Measurements from ENCODE around the gene DAAM2. TPM values are rescaled to one million over a fixed set of nuclear protein-coding genes. Genes with fewer than 3 reads are reported as not detected.

DAAM2 gene
- polyA plus RNA-seq, 1 experiment, result 60.6 TPM

- Histone ChIP-seq H3K27me3 (ENCODE audit: control insufficient read depth, insufficient read depth, low read length) (no peaks in the 10 kb centered on the region), H3K4me3 (ENCODE audit: low read depth, low read length) (no peak overlapping the region), H3K36me3 (ENCODE audit: control insufficient read depth, insufficient read depth, low read length) (peaks cover 24% of the 10 kb centered on the region)
- POLR2A ChIA-PET, result no interaction called here
- DNase-seq (ENCODE audit: low read depth), result no peak
- CTCF ChIA-PET, result interaction anchor here (0.6 kb wide), 1 partner anchor 197 kb away, joined by 3 read pairs; no protein-coding TSS in a partner anchor
- TF ChIP-seq CTCF (IDR thresholded peaks at IDR 0.05; ENCODE audit: insufficient read depth, low read depth, low read length), result no peak
Measured at GRCh38 chr6:39896701-39897100, 104.5 kb downstream of the DAAM2 start.

GRCh38 chr6:39897698-39898097 is 105.5 kb downstream of the DAAM2 start:
- ChIA-PET POLR2A (interaction anchor here (0.6 kb wide), 1 partner anchor 15 kb away, joined by 6 read pairs; no protein-coding TSS in a partner anchor), CTCF (no interaction called here)
- Histone ChIP-seq H3K36me3 (ENCODE audit: control insufficient read depth, insufficient read depth, low read length) (peaks cover 29% of the 10 kb centered on the region), H3K27me3 (ENCODE audit: control insufficient read depth, insufficient read depth, low read length) (no peaks in the 10 kb centered on the region), H3K4me3 (ENCODE audit: low read depth, low read length) (no peak overlapping the region)
- DNase-seq (ENCODE audit: low read depth), result no peak
- no peak for TF ChIP-seq CTCF (IDR thresholded peaks at IDR 0.05; ENCODE audit: insufficient read depth, low read depth, low read length)

DNA sequence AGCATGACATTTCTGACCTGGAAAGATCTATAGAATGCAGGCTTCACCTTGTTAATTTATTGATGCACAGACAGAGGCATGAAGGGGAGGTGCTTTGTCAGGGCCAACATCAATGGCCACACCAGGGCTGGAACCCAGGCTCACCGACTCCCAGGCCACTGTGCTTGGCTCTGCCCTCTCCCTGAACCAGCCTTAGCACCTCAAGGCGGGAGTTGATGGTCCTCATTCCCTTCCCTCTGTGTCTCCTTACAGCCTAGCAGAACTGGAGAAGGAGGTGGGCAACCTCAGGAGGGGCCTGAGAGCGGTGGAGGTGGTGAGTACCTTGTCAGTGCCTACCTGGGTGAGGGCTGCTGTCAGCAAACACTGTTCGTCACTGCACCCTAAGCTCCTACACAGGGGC is 106.4 kb downstream of the DAAM2 start:
- DNase-seq (ENCODE audit: low read depth), result no peak
- CTCF ChIA-PET, result interaction anchor here (0.6 kb wide), 1 partner anchor 8 kb away, joined by 3 read pairs; no protein-coding TSS in a partner anchor
- no peak for TF ChIP-seq CTCF (IDR thresholded peaks at IDR 0.05; ENCODE audit: insufficient read depth, low read depth, low read length)
- Histone ChIP-seq H3K4me3 (ENCODE audit: low read depth, low read length) (no peak overlapping the region), H3K27me3 (ENCODE audit: control insufficient read depth, insufficient read depth, low read length) (no peaks in the 10 kb centered on the region), H3K36me3 (ENCODE audit: control insufficient read depth, insufficient read depth, low read length) (peaks cover 33% of the 10 kb centered on the region)
- POLR2A ChIA-PET, result no interaction called here

DNA sequence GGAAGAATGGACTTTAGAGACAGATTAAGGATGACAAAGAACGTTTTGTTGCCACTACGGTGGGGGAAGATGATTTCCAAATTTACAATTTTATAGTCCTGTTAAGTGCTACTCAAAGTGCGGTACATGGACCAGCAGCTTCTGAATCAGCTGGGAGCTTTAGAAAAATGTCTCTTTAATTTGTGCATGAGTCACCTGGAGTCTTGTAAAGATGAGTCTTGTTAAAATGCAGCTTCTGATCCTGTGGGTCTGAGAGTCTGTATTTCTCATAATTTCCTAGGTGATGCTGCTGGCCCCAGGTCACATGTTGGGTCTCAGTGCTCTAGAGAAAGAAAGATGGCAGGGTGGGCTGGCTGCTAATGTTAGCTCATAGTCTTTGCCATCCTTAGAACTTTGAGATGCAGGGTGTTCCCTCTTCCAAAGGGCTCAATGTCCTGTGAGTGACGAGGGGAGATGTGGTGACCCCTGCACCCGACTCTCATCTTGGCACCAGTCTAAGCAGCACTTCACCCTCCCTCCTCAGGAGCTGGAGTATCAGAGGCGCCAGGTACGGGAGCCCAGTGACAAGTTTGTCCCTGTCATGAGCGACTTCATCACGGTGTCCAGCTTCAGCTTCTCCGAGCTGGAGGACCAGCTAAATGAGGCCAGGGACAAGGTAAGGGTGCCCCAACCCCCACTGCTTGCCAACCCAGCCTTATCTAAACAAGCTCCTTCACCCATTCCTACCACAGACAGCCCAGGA is 107.5 kb downstream of the DAAM2 start:
- DNase-seq (ENCODE audit: low read depth), result no peak
- TF ChIP-seq CTCF (IDR thresholded peaks at IDR 0.05; ENCODE audit: insufficient read depth, low read depth, low read length), result no peak
- Histone ChIP-seq H3K4me3 (ENCODE audit: low read depth, low read length) (no peak overlapping the region), H3K36me3 (ENCODE audit: control insufficient read depth, insufficient read depth, low read length) (peaks cover 37% of the 10 kb centered on the region), H3K27me3 (ENCODE audit: control insufficient read depth, insufficient read depth, low read length) (no peaks in the 10 kb centered on the region)
- CTCF ChIA-PET, result interaction anchor here (0.7 to 1.9 kb wide), 3 partner anchors 410 to 539 kb away, joined by 3 to 4 read pairs (median 3); no protein-coding TSS in a partner anchor
- POLR2A ChIA-PET, result no interaction called here

GRCh38 chr6:39901116-39901655 is 109.0 kb downstream of the DAAM2 start:
- POLR2A ChIA-PET, result no interaction called here
- no peak for TF ChIP-seq CTCF (IDR thresholded peaks at IDR 0.05; ENCODE audit: insufficient read depth, low read depth, low read length)
- CTCF ChIA-PET, result interaction anchor here (1.6 to 1.9 kb wide), 2 partner anchors 8 to 524 kb away, joined by 3 to 4 read pairs; no protein-coding TSS in a partner anchor
- H3K36me3 ChIP-seq (ENCODE audit: control insufficient read depth, insufficient read depth, low read length), result peaks cover 44% of the 10 kb centered on the region
- no peak overlapping the region for H3K4me3 ChIP-seq (ENCODE audit: low read depth, low read length)
- no peaks in the 10 kb centered on the region for H3K27me3 ChIP-seq (ENCODE audit: control insufficient read depth, insufficient read depth, low read length)
- DNase-seq (ENCODE audit: low read depth), result no peak

Data from BJ (cell line).